Measurements from ENCODE around the gene ALG5.
A peak's percentile ranks its signal among the peaks of the same experiment; 100 is the strongest.

The ALG5 gene

GRCh38 chr13:36999054-36999714, at the start of gene ALG5:
Gene ALG5, minus strand, starts transcription at chr13:36999340. Its CDS starts 40 bp downstream, at chr13:36999300.
- FAIRE-seq = no peak

GRCh38 chr13:37047846-37048245, 48.7 kb upstream of the ALG5 start:
- FAIRE-seq = no peak

GRCh38 chr13:37047032-37047431, 47.9 kb upstream of the ALG5 start:
- no peak for FAIRE-seq

GRCh38 chr13:37046062-37046461, 46.9 kb upstream of the ALG5 start:
- peak; percentile 56 for FAIRE-seq

- FAIRE-seq = no peak
Observed at GRCh38 chr13:37040789-37041188, 41.6 kb upstream of the ALG5 start.

GRCh38 chr13:37039896-37040295, 40.8 kb upstream of the ALG5 start:
- no peak for FAIRE-seq

GRCh38 chr13:37037241-37037640, 38.1 kb upstream of the ALG5 start:
- no peak for FAIRE-seq

GRCh38 chr13:37029617-37030016, 30.5 kb upstream of the ALG5 start:
- no peak for FAIRE-seq

GRCh38 chr13:37027639-37028038, 28.5 kb upstream of the ALG5 start:
- FAIRE-seq = no peak

GRCh38 chr13:37026771-37027170, 27.6 kb upstream of the ALG5 start:
- no peak for FAIRE-seq

- FAIRE-seq = no peak
Observed at GRCh38 chr13:37023871-37024270, 24.7 kb upstream of the ALG5 start.

- FAIRE-seq = no peak
Observed at GRCh38 chr13:37014609-37015008, 15.5 kb upstream of the ALG5 start.

- FAIRE-seq = no peak
Observed at GRCh38 chr13:37011788-37012187, 12.6 kb upstream of the ALG5 start.

GRCh38 chr13:37011002-37011401, 11.9 kb upstream of the ALG5 start:
- no peak for FAIRE-seq

GRCh38 chr13:37010424-37010823, 11.3 kb upstream of the ALG5 start:
- no peak for FAIRE-seq

- FAIRE-seq = no peak
Observed at GRCh38 chr13:37009692-37010091, 10.6 kb upstream of the ALG5 start.

GRCh38 chr13:37001921-37002250, 2.7 kb upstream of the ALG5 start:
- no peak for FAIRE-seq

- no peak for FAIRE-seq
Observed at GRCh38 chr13:36998624-36999041, 507 bp downstream of the ALG5 start.

GRCh38 chr13:36997716-36998427, 1.3 kb downstream of the ALG5 start:
- no peak for FAIRE-seq

GRCh38 chr13:36992362-36992761, 6.8 kb downstream of the ALG5 start:
- no peak for FAIRE-seq

GRCh38 chr13:36986462-36987240, 12.5 kb downstream of the ALG5 start:
- no peak for FAIRE-seq

GRCh38 chr13:36981156-36981743, 17.9 kb downstream of the ALG5 start:
- FAIRE-seq = peak; percentile 95

- FAIRE-seq = no peak
Observed at GRCh38 chr13:36979361-36980050, 19.6 kb downstream of the ALG5 start.

All from TTC549 (cell line).